Limb (tissue), 2 donors: Measurements from ENCODE around the gene C8G.
A peak's percentile ranks its signal among the peaks of the same experiment; 100 is the strongest.

Experiments
- DNase-seq, 2 donors: peaks; one replicate each; pipeline ENCODE4 v3.0.0-alpha.2; 2016; ENCODE audit errors: extremely low spot score in 2 of 2

Gene C8G

DNA sequence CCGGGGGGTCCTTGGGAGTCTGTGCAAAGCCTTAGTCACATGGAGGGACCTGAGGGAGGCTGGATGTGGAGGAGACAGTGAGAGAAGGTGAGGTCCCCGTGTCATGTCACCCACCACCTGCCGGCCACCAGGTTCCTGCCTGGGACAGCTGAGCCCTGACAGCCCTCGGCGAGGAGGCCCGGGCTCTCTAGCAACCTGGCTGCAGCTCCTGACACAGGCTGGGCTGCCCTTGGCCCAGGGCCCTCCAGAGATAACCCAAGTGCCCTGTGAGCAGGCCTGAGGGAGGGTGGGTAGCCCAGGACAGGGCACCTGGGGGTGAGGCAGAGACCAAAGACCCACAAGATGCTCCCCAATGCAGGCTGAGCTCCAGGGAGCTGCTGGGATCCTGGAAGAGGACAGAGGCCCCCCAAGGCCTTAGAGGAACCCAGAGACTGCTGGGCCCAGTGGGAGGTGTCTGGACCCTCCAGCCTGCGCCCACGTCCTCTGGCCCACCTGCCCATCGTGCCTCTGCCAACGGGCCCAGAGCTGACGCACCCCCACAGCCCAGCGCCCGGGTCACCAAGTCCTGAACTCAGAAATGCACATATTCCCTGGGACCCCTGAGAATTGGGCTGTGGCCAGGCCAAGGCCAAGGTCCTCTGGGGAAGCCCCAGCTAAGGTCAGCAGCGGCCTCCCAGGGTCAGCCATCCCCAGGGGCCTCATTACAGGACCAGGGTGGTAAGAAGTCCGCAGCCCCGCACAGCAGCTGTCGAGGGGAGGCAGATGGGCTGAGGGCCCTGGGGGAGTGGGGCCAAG is 23.5 kb downstream of the C8G start:
- DNase-seq = no peak

DNA sequence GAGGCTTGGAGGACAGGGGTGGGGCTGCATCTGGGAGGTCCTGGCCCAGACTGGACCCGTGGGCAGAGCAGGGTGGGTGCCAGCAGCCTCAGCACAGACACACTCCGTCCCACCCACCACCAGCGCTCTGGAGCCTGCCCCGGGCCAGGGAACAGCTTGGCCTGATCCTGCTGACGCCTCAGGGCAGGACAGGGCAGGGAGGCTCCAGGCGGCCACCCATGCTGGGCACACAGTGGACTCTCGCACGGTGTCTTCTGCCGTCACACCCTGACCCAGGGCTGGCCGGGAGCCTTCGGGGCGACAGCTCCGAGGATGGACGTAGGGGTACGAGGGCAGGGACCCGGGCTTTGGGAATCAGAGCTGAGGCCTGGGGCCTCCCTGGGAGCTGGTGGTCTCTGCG is 24.1 kb downstream of the C8G start:
- no peak for DNase-seq

DNA sequence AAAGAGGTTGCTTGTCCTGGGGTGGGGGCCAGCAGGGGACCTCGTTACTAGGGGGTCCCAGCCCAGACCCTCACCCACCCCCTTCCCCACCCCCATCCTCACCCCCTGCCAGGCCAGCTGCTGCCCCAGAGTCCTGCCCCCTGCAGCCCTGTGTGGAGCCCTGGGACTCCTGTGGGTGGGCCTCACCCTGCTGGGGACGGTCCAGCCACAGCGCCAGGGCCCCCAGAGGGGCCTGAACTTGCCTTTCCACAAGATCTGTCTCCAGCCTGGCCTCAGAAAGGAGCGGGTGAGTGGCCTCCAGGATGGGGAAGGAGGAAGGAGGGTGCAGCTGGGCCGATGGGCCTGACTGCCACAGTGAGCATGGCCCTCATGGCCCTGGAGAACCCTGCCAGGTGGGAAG is 24.7 kb downstream of the C8G start:
- DNase-seq = no peak

DNA sequence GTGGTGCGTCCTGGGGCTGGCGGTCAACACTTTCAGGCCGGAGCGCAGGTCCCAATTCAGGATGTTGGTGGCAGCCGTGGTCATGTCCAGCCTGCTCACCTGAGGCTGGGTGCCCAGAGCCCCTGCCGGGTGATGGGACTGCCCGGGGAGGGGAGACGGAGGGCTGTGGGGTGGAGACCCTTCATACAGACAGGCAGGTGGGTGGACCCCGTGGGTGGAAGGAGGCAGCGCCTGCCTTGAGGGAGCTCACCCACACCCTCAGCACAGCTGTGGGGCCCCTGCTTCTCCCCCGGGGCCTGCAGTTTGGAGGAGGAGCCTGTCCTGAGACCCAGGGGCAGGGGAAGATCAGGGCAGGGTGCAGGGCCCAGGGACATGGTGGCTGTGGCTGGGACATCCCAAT is 25.3 kb downstream of the C8G start:
- DNase-seq = no peak

DNA sequence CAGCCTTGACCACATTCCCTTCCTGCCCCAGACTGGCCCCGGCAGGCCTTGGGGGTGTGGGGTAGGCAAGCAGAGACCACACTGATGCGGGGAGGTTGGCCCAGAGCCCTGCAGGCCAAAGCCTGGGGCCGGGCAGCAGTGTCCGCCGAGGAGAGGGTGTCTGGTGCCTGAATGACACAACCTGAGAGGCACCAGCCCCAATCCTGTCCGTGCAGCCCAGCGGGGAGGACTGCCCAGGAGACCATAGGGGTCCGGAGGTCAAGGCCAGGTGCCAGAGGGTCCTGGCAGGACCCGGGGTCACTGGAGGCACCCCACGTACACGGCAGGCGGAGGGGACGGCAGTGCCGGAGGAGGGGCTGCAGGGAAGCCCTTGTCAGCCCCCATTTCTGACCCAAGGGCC is 26.7 kb downstream of the C8G start:
- DNase-seq = no peak

DNA sequence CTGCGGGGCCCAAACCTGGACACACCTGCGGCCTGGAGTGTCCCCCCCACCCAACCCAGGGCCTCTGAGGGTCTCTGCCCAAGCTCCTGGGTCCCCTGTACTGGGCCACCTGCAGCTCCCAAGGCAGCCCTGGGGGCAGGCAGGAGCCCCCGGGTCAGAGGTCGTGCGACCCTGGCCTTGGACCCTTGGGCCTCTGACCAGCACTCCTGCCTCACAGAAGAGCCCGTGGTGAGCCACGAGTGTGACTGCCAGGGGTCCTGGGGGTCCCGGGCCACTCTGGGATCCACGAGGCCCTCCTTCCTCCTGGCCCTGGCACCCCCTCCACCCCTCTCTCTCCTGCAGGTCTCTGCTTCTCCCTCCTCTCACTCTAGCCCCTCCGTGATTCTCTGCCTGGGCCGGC is 27.3 kb downstream of the C8G start:
- DNase-seq = no peak

DNA sequence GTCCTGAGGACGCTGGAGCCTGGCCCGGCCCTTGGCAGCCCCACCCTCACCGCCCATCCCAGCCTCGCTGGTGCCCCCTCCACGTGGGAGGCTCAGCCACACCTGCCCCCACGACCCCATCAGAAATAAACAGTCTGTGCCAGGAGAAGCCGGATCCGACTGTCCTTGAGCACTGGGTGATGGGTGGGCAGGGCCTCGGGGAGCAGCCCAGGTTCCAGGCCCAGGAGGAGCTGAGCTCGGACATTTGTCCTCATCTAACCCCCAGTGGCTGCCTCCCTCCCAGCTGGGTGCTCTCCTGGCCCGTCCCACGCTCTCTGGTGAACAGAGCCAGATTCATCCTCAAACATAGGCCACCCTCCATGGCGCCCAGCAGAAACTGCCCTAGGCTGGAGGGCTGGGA is 27.7 kb downstream of the C8G start:
- DNase-seq = no peak

DNA sequence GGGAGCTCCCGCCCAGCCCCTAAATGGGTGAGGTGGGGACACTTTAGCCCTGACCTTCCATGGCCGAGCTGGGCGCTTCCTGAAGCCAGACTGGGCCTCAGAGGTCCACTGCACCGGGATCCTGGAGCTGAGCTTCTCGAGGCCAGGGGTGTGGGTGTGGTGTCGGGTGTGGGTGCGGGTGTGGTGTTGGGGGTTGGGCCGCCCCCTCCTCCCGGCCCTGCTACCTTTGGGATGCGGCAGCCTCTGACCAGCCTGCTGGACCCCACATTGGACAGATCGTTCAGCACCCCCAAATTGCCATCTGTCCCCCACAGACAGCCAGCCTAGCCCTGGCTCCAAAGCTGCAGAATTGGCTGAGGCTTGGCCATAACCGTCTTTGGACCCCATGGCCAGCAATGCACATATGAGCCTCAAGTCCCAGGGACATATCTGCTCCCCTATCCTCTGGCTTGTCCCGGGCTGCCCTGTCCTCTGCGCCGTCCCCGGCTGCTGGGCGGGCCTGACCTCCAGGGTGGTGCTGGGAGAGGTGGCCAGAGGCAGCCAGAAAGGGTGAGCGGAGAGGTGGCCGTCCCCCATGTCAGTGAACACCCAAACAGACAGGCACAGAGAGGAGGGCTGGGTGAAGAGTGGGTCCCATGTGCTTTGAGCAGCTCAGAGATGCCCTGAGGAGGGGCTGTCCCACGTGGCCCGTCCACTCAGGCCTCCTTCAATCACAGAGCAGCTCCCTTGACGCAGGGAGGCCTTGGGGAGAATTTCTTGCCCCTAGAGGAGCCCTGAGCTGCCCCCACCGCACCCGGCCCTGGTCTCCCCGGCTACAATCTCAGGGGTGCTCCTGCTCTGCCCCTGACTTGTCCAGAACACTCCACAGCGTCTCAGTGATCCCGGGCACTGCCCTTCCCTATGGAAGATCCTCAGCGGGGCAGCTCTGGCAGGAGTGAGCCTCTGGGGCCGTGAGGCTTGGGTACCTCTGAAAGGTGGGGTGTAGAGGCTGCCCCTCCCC is 28.9 kb downstream of the C8G start:
- DNase-seq = no peak

DNA sequence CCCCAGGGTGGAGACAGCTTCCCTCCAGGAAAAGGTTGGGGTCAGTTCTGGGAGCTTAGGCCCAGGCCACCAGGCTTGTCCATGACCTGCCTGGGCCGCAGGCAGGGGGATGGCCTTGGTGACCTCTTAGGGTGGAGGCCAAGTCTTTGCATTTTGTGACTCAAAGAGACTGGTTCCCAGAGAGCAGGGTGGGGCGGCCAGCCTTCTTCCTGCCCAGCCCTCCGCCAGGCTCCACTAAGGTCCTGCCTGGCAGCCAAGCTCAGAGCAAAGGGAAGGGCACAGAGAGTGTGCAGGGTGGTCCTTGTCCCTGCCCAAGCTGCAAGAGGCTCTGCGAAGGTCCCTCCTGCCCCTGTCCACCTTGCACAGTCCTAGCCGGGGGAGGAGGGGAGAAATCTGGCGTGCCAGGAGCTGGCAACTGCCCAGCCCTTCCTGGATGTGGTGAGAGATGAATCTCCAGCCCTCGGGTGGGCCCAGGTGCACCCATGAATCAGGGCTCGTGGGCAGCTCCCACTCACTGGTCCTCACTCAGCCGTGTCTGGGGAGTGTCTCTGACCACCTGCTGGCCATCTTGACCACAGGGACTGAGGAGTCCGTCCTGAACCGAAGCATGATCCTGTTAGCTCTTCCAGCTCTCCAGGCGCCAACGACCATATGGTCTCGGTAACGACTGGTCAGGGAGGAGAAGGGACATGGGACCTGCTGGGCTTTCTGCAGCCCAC is 29.9 kb downstream of the C8G start:
- DNase-seq = no peak

DNA sequence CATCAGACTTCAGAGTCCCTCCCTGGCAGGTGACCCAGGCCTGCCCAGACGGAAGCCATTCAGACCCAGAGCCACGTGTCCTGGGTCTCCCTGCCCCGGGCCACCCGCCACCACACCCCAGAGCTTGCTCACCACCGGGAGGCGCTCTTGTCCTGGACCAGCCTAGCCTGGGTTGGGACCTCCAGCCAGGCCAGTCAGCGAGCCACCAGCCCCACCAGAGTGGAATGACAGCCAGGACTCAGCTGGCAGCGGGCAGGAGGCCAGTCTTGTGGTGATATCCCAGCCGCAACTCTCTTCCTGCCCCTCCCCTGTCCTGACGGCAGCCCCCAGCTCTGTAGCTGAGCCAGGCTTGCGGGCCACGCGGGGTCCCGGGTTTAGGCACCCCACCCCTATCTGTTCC is 30.6 kb downstream of the C8G start:
- no peak for DNase-seq

DNA sequence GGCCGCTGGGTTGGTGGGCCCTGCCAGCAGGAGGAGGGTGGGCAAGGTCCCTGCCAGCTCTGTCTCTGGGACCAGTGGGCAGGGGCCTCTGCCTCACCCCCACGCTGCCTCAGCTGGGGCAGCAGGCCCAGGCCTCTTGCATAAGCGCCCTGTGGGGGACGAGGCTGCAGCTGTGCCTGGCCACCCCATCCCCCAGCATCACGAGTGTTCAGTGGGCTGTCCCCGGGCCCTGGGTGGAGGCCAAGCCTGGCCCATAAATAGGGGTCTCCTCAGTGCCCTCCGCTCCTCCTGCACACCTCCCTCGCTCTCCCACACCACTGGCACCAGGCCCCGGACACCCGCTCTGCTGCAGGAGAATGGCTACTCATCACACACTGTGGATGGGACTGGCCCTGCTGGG is 32.2 kb downstream of the C8G start, which contains the start of gene PTGDS:
Gene PTGDS (plus strand): TSS at position 282 of the 400 bp plus-strand sequence. CDS start 75 bp downstream, at position 357.
- no peak for DNase-seq

DNA sequence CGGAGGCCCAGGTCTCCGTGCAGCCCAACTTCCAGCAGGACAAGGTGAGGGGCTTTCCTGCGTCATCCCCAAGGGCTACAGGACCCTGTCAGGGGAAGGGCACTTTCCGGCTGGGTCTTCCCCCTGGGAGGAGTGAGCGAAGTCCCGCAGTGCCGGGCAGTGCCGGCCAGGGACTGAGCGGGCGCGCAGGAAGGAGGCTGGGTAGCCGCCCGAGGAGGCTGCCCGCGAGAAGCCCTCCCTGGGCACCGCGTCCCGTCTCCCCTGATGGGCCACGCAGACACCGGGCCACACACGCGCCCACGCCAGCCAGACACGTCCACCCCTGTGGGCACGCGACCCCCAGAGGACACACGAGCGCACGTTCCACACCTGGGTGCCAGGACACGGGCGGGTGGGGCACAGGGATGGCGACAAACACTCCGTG is 32.6 kb downstream of the C8G start:
- no peak for DNase-seq

DNA sequence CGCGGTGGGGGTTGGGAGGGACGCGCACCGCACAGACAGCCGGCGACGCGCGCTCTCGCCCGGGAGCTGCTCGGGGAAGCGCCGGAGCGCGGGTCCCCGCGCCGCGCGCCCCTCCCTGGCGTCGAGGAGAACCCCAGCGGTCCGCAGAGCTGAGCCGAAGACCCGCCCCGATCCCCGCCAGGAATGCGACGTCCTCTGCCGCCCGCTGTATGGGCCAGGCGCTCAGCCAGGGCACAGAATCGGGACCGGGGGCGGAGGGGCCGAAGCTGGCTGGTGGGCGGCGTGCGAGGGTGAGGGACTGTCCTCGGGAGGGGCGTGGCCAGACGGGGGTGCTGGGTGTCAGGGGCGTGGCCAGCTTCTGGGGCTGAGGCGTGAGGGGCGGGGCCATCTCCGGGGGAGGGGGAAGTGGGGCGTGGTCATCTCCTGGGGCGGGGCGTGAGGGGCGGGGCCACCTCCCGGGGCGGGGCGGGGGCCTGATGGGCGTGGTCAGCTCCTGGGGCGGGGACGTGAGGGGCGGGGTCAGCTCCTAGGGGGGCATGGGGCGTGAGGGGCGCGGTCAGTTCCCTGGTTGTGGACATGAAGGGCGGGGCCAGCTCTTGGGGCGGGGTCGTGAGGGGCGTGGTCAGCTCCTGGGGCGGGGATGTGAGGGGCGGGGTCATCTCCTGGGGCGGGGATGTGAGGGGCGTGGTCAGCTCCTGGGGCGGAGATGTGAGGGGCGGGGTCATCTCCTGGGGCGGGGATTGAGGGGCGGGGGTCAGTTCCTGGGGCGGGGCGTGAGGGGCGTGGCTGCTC is 33.2 kb downstream of the C8G start:
- peak in 1 of 2 donors; percentile 78 for DNase-seq

DNA sequence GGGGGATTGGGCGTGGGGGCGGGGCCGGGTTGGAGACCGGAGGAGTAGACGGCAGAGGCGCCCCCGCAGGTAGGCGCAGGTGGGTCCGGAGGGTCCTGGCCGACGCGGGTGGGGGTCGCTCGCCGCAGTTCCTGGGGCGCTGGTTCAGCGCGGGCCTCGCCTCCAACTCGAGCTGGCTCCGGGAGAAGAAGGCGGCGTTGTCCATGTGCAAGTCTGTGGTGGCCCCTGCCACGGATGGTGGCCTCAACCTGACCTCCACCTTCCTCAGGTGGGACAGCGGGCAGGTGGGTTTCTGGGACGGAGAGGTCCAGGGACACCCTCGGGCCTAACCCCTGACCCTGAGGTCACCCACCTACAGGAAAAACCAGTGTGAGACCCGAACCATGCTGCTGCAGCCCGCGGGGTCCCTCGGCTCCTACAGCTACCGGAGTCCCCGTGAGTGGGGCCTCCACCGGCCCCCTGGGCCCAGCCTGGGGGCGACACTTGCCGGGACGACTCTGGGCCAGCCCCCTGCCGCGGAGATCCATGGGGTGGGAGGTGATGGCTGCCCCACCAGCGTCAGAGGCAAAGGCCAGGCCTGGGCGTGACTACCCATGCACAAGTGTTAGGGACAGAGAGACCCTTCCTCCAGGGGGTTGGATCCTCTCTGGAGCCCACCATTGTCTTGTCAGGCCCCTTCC is 34.0 kb downstream of the C8G start:
- DNase-seq = no peak

DNA sequence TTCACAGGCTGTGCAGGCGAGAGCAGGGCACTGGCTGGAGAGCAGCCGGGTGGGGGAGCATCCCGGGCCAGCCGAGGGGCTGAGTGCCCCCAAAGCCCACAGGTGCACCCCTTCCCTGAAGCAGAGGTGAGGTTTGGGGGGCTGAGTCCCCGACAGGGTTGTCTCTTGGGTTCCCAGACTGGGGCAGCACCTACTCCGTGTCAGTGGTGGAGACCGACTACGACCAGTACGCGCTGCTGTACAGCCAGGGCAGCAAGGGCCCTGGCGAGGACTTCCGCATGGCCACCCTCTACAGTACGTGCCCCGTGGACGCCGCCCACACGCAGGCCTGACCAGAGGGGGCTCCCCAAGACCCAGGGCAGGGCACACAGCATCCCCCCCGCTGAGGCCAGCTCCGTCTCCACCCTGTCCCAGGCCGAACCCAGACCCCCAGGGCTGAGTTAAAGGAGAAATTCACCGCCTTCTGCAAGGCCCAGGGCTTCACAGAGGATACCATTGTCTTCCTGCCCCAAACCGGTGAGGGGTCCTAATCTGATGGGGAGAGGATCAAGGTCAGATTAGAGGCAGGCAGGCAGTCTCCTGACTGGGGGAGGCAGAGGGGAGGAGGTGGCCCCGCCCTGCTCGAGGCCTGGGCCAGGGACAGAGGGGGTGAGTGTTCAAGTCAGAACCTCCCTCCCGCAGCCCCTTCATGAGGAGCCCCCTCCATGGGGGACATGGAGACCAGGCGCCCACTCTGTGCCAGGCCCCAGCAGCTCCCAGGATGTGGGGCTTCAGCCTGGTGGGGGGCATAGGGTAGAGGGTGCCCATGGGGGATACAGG is 34.9 kb downstream of the C8G start:
- DNase-seq = no peak

DNA sequence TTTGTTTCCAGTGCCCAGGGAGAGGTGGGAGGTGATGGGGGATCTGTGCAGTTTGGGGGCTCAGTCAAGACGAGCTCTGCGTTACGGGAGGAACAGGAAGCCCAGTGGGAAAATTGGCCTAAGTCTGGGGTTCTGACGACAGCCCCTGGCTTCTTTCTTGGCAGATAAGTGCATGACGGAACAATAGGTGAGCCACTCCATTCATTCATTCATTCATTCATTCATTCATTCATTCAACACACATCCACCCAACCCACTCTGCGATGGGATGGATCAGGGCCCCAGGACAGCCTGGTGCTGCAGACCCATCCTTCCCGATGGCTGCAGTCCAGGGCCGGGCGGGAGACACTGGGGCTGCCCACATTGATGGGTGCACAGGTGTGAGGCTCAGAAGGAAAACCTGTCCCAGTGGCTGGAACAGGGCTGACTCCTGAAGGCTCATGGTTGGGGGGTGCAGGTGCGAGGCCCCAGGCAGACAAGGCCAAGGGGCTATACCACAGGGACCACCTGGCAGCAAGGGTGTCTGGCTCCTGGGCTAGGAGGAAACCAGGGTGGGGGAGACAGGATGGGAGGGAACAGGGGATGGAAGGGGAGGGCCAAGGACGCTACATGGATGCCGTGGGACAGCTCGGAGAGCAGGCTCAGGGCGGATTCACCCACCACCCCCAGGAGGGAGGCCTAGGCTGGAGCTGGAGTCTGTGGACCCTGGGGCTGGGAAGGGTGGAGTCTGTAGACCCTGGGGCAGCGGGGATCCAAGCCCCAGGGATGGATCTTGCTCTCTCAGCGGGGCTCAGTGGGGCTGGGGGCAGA is 35.8 kb downstream of the C8G start:
- DNase-seq = no peak

DNA sequence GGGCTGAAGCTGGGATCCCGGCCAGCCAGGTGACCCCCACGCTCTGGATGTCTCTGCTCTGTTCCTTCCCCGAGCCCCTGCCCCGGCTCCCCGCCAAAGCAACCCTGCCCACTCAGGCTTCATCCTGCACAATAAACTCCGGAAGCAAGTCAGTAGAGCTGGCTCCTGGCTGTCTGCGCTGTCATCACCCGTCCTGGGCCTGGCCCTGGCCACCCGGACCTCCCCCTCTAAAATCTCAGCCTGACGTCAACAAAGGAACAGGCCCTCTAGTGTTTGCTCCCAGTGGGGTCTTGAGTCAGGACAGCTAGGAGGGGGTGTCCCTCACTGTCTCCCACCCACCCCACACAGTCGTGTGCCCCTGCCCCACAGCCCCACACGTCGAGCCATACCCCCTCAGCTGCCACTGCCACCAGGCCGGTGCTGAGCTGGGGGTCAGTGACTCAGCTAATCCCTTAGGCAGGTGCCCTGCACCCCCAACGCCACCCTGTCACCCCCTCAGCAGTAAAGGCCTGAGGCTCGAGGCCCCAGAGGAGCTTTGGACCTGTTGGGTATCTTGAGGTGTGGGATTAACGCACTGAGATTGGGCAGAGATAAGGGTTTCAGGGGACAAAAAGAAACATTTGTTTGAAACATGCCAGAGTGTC is 36.7 kb downstream of the C8G start:
- DNase-seq = no peak
